Stimulated activated CD4-positive, alpha-beta T cell treated with anti-CD3 and anti-CD28 coated beads, Interleukin-4, amount 100 ng/mL, for 1 hour (primary cell): ENCODE data around the gene UBE2E2.

Source experiments
- DNase-seq: peaks from one replicate; pipeline ENCODE4 v3.0.0-alpha.2; 2020

Gene UBE2E2

GRCh38 chr3:23640471-23641146 is 437.5 kb downstream of the UBE2E2 start:
- DNase-seq = no peak
